SKM-1 (cell line): ENCODE measurements around the gene SRM.
"Not testable (repeated sequence)": the region's sequence is repeated elsewhere in the genome, so short reads cannot be mapped to it uniquely, and the experiment has no call there.

ENCODE experiments used
- DNase-seq: peaks from one replicate; lab custom pipeline; 2025; ENCODE audit not compliant: unreplicated experiment; lab: John Stamatoyannopoulos, UW

Gene SRM

DNA sequence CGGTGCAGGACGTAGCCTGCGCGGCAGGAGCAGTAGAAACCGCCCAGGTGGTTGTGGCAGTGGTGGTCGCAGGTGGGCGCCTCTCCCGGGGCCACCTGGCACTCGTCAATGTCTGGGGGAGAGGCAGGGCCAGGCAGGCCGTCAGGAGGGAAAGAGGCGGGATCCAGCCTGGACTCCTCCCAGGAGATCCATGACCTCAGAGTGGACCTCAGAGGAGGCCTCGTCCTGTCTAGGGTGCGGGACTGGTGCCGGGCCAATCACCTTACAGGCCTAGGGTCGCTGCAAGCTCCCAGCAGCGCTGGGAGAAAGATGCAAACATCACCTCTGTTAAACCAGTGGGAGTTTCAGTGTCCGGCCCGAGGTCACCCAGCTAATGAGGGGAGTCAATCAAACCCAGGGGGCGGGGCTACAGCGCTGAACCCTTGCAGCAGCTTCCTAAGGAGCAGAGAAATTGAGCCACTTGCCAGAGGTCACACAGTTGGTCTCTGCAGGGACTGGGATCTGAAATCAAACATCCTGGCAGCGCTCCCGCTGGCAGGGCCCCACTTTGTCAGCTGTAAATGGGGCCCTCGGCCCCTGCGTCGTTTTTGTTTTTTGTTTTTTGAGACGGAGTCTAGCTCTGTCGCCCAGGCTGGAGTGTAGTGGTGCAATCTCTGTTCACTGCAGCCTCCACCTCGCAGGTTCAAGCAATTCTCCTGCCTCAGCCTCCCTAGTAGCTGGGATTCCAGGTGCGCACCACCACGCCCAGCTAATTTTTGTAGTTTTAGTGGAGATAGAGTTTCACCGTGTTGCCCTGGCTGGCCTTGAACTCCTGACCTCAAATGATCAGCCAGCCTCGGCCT, 14.2 kb downstream of the SRM start:
- DNase-seq, result no peak

DNA sequence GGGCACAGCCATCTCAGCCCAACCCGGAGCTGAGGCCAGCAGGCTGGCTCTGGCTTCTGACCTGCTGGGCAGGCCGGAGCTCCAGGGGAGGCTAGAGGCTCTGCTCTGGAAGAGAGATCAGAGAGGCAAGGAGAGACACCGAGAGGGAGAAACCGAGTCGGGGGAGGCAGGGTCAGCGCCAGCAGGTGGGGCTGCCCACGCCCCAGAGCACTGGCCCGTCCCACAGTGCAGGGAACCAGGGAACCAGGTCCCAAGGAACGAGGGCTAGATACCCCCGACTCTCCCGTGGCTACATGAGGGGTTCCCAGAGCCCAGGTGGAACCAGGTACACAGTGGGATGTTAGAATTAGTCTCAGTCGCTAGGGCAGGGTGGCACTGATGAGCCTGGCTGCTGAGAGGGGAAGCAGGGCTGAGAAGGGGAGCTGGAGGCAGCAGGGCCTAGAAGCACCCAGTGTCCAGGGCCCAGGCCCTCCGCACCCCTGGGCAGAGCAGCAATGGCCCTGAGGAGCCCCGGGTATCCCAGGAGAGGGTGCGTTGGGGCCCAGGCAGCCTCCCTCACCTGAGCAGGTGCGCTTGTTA, 14.9 kb downstream of the SRM start:
- DNase-seq, result no peak

DNA sequence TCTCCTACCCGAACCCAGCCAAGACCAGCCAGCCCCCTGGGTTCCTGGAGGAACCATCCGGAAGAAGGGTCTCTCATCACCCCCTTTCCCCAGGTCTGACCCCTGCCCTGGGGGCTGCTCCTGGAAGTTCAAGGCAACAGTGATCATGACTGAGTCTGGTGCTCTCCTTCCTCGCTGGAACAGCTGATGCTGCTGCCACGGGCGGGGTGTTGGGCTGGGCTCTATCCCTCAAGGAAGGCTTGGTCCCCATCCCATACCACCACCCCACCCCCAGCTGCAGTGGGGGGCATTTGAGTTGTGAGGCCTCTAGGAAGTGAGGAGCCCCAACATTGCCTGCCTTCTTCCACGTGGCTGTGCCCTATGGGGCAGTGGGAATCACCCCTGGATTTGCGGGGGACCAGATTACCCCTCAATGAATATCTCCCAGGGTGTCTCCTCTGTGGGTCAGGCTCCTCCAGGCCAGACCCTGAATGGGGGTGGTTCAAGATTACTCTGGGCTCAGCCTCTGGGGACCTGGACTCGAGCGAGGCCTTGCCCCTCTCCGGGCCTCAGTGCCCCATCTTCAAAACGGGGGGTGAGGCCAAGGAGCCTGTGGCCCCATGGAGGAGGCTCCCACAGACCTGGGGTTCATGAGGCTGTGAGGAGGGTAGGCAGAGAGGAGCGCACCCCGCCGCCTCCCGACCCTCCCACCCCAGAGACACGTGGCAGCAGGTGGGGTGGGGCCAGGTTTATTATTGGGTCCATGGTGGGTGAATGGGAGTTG, 15.6 kb downstream of the SRM start:
- DNase-seq, result no peak

DNA sequence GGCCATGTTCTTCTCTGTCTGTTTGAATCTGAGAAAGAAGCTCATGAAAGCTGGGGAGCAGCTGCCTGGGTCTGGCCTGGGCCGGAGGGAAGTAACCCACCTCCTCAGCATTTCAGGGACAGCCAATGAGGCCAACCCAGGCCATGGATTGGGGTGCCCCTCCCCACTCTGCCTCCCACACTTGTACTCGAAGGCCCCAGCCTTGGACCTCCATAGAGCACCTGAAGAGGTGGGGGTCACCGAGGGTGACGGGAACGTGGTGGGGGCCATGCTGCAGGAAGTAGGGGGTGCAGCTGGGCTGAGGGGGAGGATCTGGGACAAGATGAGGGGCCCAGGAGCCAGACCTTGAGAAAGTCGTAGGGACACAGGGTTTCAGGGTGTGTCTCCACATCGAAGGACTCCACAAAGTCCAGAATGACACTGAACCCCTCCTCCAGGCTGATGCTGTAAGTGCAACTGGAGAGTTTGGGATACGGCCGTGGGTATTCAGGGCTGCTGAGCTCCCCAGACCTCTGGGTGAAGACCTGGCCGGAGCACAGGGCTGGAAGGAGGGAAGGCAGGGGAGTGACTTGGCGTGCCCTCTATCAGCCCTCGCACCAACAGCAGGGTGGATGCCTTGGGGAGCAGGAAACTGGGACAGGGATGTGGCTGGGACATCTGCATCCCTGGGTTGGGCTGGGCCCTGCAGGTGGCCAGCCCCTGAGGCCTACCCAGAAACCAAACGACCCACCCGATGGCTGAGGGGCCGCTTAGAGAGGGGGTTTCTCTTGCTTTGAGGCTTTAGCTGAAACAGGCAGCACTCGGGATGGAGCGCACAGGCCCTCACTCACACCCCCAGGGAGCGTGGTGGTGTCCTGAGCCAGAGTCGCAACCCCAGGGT, 16.6 kb downstream of the SRM start:
- no peak for DNase-seq

DNA sequence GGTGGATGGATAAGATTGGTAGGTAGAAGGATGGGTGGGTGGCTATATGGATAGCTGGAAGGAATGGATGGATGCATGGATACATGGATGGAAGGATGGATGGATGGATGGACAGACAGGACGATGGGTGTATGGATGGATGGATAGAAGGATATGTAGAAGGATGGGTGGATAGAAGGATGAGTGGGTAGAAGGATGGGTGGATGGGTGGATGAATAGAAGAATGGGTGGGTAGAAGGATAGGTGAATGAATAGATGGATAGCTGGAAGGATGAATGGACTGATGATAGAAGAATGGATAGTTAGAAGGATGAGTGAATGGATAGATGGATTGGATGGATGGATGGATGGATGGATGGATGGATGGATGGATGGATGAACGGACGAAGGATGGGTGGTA, 17.8 kb downstream of the SRM start:
- DNase-seq, result no peak

DNA sequence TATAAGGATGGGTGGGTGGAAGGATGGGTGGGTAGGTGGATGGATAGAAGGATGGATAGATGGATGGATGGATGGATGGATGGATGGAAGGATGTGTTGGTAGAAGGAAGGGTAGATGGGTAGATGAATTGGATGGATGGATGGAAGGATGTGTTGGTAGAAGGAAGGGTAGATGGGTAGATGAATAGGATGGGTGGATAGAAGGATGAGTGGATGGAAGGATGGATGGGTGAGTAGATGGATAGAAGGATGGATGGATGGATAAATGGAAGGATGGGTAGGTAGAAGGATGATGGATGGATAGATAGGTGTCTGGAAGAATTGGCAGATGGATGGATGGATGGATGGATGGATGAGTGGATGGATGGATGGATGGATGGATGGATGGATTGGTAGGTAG, 18.8 kb downstream of the SRM start:
- DNase-seq, result no peak

DNA sequence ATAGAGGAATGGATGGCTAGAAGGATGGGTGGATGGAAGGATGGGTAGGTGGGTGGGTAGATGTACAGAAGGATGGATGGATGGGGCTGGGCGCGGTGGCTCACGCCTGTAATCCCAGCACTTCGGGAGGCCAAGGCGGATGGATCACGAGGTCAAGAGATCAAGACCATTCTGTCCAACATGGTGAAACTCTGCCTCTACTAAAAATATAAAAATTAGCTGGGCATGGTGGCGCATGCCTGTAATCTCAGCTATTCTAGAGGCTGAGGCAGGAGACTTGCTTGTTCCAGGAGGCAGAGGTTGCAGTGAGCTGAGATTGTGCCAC, 19.8 kb downstream of the SRM start:
- not testable (repeated sequence) for DNase-seq

DNA sequence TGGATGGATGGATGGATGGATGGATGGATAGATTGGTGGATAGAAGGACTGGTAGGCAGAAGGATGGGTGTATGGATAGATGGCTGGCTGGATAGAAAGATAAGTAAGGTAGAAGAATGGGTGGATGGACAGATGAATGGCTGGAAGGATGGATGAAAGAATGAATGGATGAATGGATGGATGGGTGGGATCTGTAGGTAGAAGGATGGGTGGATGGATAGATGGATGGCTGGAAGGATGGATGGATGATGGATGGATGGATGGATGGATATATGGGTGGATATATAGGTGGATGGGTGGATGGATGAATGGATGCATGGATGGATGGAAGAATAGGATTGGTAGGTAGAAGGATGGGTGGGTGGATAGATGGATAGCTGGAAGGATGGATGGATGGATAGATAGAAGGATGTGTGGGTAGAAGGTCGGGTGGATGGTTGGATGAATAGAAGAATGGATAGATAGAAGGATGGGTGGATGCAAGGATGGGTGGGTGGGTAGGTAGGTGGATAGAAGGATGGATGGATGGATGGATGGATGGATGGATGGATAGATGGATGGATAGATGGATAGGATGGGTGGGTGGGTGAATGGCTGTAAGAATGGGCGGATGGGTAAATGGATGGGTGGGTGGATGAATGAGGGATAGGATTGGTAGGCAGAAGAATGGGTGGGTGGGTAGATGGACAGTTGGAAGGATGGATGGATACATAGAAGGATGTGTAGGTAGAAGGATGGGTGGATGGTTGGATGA, 20.3 kb downstream of the SRM start:
- no peak for DNase-seq

DNA sequence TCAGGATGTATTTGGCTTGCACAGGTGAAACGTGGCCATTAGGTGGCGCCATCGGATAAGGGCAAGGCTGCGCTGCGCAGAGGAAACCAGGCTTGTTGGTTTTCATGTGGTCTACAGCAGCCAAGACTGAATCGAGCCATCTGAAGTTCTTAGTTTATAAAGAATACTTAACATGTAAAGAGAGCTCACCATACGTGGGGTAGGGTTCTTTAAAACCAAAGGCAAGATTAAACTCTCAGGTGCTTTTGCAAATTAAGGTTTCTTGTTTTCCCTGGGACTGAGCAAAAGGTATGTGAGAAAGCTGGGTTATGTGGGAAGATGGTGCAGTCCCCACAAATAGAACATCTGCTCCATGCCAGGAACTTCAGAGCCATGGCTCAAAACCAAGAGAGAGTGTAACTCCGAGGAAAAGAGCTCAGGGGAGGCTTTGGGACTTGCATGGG, 22.1 kb downstream of the SRM start:
- peak; percentile 79 for DNase-seq

DNA sequence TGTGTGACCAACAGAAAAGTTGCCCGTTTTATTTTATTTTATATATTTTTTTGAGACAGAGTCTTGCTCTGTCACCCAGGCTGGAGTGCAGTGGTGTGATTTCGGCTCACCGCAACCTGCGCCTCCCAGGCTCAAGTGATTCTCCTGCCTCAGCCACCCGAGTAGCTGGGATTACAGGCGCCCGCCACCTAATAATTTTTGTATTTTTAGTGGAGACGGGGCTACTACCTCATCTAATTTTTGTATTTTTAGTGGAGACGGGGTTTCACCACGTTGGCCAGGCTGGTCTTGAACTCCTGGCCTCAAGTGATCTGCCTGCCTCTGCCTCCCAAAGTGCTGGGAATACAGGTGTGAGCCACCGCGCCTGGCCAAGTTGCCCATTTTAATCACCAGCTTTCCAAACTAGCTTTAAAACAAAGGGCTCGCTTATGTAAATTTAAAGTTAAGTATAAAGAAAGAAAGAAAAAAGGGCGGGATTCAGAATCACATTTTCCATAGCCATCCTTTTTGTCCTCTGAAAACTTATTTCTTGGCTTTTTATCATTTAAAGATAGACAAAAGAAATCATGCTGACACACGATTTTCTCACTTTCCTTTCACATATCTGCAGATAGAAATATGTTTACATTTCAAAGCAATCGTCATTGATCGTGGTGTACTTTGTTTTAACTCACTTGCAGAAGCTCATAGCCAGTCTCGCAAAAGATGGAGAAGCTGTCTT, 22.6 kb downstream of the SRM start:
- not testable (repeated sequence) for DNase-seq

DNA sequence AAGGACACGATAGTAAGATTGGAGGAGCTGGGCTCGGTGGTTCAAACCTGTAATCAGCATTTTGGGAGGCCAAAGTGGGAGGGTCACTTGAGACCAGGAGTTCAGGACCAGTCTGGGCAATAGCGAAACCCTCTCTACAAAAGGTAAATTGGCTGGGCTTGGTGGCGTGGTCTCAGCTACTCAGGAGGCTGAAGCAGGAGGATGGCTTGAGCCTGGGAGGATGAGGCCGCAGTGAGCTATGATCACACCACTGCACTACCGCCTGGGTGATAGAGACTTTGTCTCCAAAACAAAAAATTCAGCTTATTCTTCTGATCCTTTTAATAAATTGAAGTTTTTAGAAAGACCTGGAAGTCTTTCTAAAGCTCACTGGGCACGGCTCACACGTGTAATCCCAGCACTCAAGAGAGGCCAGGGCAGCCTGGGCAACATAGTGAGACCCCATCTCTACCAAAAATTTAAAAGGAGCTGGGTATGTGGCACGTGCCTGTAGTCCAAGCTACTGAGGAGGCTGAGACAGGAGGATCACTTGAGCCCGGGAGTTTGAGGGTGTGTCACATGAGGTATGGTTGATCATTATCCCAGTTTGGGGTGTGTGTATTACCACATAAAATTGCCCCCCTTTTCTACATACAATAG, 28.1 kb downstream of the SRM start:
- DNase-seq, result no peak

DNA sequence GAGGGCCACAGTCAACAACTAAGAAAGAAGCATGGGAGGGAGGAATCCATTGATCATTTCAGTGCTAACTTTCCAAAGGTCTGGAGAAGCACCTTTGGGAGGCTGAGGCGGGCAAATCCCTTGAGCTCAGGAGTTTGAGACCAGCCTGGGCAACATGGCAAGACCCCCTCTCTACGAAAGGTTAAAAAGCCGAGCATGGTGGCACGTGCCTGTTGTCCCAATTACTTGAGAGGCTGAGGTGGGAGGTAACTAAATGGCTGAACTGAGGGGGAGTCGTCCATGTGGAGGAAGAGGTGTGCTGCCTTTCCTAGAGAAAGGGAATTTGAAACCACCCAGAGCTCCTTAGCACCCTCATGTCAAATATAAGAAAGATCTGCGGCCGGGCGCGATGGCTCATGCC, 29.0 kb downstream of the SRM start:
- DNase-seq, result no peak

DNA sequence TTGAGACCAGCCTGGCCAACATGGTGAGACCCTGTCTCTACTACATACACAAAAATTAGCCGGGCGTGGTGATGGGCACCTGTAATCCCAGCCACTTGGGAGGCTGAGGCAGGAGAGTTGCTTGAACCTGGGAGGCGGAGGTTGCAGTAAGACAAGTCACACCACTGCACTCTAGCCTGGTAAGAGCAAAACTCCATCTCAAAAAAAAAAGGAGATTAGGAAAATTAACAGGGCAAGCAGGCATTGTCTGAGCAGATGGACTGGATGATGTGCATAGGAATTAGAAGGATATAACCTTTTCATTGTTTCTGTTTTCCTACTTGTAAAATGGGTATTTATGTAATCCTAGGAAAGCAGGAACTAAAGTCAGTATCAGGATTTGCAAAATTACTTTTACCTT, 31.8 kb downstream of the SRM start:
- no peak for DNase-seq

DNA sequence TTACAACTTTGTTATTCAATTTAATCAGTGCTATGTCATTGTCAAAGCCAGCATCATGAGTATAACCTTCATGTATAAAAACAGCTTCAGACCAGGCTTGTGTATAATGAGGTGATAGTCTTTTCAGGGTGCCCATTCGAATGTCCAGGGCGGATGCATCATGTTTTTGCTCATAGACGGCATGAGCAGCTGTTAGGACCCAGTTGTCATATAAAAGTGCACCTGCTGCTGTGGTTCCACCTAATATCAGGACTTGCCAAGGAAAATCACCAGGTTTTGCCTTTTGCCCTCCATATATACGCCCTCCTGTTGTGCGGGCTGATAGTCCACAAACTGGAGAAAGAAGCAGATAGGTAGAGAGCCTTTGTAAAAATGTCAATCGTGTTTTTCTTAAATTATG, 32.5 kb downstream of the SRM start:
- DNase-seq, result no peak

DNA sequence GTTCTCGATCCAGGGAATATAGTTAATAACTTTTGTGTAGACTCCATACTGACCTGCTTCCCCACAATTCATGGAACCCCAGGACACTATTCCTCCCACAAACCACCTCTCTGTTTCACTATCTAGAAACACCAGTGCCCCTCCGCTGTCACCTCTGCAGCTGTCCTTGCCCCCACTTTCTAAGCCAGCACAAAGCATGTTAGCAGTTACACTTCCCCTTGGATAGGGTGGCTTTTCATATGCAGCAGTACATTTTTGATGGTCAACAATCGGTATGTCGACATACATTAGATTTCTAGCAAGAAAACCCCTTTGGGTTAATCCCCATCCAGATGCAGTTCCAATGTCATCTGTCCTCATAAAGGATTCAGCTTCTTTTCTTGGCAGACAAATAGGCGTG, 32.9 kb downstream of the SRM start:
- DNase-seq, result no peak

DNA sequence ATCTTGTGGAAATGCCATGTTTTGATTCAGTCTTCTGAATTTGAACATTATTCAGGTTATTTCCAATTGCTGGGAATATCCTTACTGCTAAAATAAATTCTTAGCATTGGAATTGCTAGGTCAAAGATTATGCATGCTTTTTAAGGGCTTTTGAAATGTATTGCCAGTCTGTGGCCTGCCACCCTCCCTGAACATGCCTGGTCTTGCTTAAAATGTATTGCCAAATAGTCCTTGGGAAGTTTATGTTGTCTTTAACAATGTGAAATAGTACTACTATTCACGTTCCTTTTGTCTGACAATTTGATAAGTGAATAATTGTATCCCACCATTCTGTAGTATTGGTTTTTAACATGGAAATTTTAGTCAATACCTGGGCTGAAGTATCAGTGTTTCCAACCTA, 33.8 kb downstream of the SRM start:
- DNase-seq, result no peak

DNA sequence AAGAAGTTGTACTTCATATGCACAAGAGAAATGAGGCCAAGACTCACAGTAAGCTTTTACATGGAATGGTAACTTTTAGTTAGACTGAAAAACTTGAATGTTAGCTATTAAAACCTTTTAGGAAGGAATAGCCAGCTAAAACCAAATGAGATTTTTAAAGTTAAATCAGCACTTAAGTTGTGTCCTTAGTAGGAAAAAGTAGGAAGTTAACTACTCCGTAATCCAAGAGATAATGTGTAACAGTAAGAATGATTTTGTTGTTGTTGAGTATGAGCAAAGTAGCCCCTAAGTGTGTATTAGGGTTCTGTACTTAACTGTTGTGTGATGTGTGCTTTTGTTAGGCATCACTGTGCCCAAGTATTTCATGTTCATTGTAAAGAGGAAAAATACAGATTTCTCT, 34.2 kb downstream of the SRM start:
- DNase-seq, result no peak

DNA sequence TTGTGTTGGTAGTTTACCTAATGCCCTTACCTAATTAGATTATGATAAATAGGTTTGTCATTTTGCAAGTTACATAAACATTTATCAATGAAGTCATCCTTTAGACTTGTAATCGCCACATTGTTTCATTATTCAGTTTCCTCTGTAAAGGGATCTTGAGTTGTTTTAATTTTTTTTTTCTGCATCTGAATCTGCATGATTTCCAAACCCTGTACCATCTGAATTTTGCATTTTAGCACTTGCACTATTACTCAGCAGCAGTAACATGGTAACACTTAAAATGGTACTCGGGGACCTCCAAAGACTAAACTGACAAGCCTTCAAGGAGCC, 35.0 kb downstream of the SRM start:
- no peak for DNase-seq

DNA sequence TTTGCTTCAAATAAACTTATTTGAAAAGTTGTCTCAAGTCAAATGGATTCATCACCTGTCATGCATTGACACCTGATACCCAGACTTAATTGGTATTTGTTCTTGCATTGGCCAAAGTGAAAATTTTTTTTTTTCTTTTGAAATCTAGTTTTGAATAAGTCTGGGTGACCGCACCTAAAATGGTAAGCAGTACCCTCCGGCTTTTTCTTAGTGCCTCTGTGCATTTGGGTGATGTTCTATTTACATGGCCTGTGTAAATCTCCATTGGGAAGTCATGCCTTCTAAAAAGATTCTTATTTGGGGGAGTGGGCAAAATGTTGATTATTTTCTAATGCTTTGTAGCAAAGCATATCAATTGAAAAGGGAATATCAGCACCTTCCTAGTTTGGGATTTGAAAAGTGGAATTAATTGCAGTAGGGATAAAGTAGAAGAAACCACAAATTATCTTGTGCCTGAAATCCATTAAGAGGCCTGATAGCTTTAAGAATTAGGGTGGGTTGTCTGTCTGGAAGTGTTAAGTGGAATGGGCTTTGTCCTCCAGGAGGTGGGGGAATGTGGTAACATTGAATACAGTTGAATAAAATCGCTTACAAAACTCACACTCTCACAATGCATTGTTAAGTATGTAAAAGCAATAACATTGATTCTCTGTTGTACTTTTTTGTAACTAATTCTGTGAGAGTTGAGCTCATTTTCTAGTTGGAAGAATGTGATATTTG, 35.5 kb downstream of the SRM start:
- no peak for DNase-seq
